A549 treated with CpdA at 1 μM for 4 hours (cell line): ENCODE measurements around the gene STK24. TPM values are rescaled to one million over a fixed set of nuclear protein-coding genes. Genes with fewer than 3 reads are reported as not detected.

Experiments used
- total RNA-seq: library from RNA; stranded (reverse); fragments of 200-300 nt; extraction: Qiagen RNA extraction; gene quantifications from 5 replicates; pipeline ENCODE4 v1.2.3, GENCODE V29; 2022; ENCODE audit warnings: low read depth

STK24 gene
- 51.7 to 57.7 TPM (median 53.2 TPM) in 5 replicates for total RNA-seq

GRCh38 chr13:98576963-98577835 lies at the start of gene STK24:
STK24 (minus strand) TSS chr13:98577107; CDS start chr13:98576786, 321 bp downstream.

Other genes starting within 250 kb of the STK24 start
- gene SLC15A1, start 175.6 kb upstream of the STK24 start, total RNA-seq: 0.03 to 0.07 TPM (median 0.04 TPM) in 3 of 5 replicates, not detected in the others